ENCODE measurements around the gene BOLA3.

DNA sequence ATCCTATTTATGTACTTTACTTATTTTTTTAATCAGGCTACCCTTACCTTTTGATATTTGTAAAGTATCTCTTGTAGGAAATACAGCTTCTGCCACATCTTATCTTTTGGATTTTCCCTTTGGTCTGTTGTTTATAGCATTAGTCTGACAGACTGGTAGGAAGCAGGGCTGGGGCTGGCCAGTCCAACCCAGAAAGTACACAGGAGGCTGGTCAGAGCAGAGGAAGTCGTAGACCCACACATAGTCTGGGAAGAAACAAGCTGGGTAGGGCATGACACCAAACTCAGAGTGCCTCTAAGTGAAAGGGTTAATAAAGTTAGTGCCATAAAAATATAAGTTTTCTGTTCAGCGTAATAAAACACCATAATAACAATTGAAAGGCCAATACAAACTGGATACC is 51.7 kb downstream of the BOLA3 start:
- TF ChIP-seq, protein P1, sequence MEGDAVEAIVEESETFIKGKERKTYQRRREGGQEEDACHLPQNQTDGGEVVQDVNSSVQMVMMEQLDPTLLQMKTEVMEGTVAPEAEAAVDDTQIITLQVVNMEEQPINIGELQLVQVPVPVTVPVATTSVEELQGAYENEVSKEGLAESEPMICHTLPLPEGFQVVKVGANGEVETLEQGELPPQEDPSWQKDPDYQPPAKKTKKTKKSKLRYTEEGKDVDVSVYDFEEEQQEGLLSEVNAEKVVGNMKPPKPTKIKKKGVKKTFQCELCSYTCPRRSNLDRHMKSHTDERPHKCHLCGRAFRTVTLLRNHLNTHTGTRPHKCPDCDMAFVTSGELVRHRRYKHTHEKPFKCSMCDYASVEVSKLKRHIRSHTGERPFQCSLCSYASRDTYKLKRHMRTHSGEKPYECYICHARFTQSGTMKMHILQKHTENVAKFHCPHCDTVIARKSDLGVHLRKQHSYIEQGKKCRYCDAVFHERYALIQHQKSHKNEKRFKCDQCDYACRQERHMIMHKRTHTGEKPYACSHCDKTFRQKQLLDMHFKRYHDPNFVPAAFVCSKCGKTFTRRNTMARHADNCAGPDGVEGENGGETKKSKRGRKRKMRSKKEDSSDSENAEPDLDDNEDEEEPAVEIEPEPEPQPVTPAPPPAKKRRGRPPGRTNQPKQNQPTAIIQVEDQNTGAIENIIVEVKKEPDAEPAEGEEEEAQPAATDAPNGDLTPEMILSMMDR (IDR thresholded peaks at IDR 0.05): no peak
- TF ChIP-seq POLR2AphosphoS5 (IDR thresholded peaks at IDR 0.05): no peak

All from transverse colon (tissue), 4 donors.